SK-N-SH (cell line): Measurements from ENCODE around the gene ATG4C. TPM values are rescaled to one million over a fixed set of nuclear protein-coding genes. Genes with fewer than 3 reads are reported as not detected.

Source experiments
- CTCF ChIA-PET: fragments of 300-600, 350-600 bp; formaldehyde crosslinking; extraction: SDS; loops from one replicate; lab custom pipeline; 2021; lab: Yijun Ruan, JAX
- POLR2A ChIA-PET: fragments of 350-600 bp; sonication (Branson Sonifier 250); formaldehyde crosslinking; extraction: SDS; loops from one replicate; lab custom pipeline; 2020; ENCODE audit warnings: antibody characterized with exemption, inconsistent platforms; lab: Yijun Ruan, JAX
- DNase-seq: peaks from one replicate; pipeline ENCODE4 v3.0.0; 2012
- H2AFZ ChIP-seq: fragments of 200-600 bp; sonication (generic); 2 replicates; pipeline ENCODE4 v1.8.1; 2016; ENCODE audit warnings: antibody characterized with exemption, mild to moderate bottlenecking, low read depth
- H3F3A ChIP-seq: fragments of 200-600 bp; sonication (generic); replicated peaks from 2 replicates; pipeline ENCODE3; 2016; ENCODE audit warnings: antibody characterized with exemption, mild to moderate bottlenecking; ENCODE audit not compliant: insufficient read depth
- H3K27ac ChIP-seq, 2 experiments: fragments of 200-500 bp in 1 of 2; fragments of 200-600 bp in 1 of 2; sonication (Bioruptor generic) in 1 of 2; sonication (generic), shearing (Covaris generic) in 1 of 2; 2 replicates each; pipeline versions ENCODE4 v1.5.1 to v1.6.1; 2014 to 2016; ENCODE audit warnings: low read depth in 2 of 2, inconsistent platforms in 1 of 2, low read length in 1 of 2, mild to moderate bottlenecking in 1 of 2, mixed read lengths in 1 of 2
- H3K27me3 ChIP-seq: fragments of 200-600 bp; sonication (generic), shearing (Covaris generic); 2 replicates; pipeline ENCODE4 v1.6.1; 2016; ENCODE audit warnings: mixed run types; ENCODE audit not compliant: insufficient read depth
- H3K36me3 ChIP-seq, 2 experiments: fragments of 200-500 bp in 1 of 2; fragments of 200-600 bp in 1 of 2; sonication (Bioruptor generic) in 1 of 2; sonication (generic) in 1 of 2; replicated peaks in 1 of 2; 2 replicates each; pipeline versions ENCODE3 to v1.5.1; 2014 to 2016; ENCODE audit warnings: low read length in 1 of 2, mild to moderate bottlenecking in 1 of 2; ENCODE audit not compliant: insufficient read depth in 2 of 2, control insufficient read depth in 1 of 2
- H3K4me1 ChIP-seq, 2 experiments: fragments of 200-500 bp in 1 of 2; fragments of 200-600 bp in 1 of 2; sonication (Bioruptor generic) in 1 of 2; sonication (generic), shearing (Covaris generic) in 1 of 2; 2 replicates each; pipeline versions ENCODE4 v1.5.1 to v1.6.1; 2014 to 2016; ENCODE audit warnings: low read depth in 1 of 2, low read length in 1 of 2, mixed run types in 1 of 2; ENCODE audit not compliant: insufficient read depth in 2 of 2, control insufficient read depth in 1 of 2
- H3K4me2 ChIP-seq: fragments of 200-600 bp; sonication (generic), shearing (Covaris generic); 2 replicates; pipeline ENCODE4 v1.6.1; 2017; ENCODE audit warnings: mixed run types
- H3K4me3 ChIP-seq, 2 experiments: fragments of 200-500 bp in 1 of 2; fragments of 200-600 bp in 1 of 2; sonication (Bioruptor generic) in 1 of 2; sonication (generic), shearing (Covaris generic) in 1 of 2; 2 replicates each; pipeline versions ENCODE4 v1.5.1 to v1.8.1; 2014 to 2016; ENCODE audit warnings: low read depth in 2 of 2, inconsistent platforms in 1 of 2, low read length in 1 of 2, mild to moderate bottlenecking in 1 of 2, mixed read lengths in 1 of 2, moderate library complexity in 1 of 2
- H3K79me2 ChIP-seq: fragments of 200-600 bp; sonication (generic); 2 replicates; pipeline ENCODE4 v1.8.1; 2017; ENCODE audit warnings: mild to moderate bottlenecking; ENCODE audit not compliant: insufficient read depth
- H3K9ac ChIP-seq: fragments of 200-600 bp; sonication (generic); 2 replicates; pipeline ENCODE4 v1.6.1; 2017; ENCODE audit warnings: mixed run types
- H3K9me2 ChIP-seq: fragments of 200-600 bp; sonication (generic); 2 replicates; pipeline ENCODE4 v1.6.1; 2017; ENCODE audit warnings: mixed run types
- H3K9me3 ChIP-seq: fragments of 200-600 bp; sonication (generic); 2 replicates; pipeline ENCODE4 v1.6.1; 2017; ENCODE audit warnings: mixed run types, mild to moderate bottlenecking, moderate library complexity
- H4K20me1 ChIP-seq: fragments of 200-600 bp; sonication (generic); 2 replicates; pipeline ENCODE4 v1.6.1; 2017; ENCODE audit warnings: mild to moderate bottlenecking, mixed run types; ENCODE audit not compliant: insufficient read depth
- CTCF ChIP-seq: fragments of 200-600 bp; sonication (generic); IDR thresholded peaks from 2 replicates; pipeline ENCODE4 v1.6.1; 2017; ENCODE audit warnings: antibody characterized with exemption, mild to moderate bottlenecking, moderate library complexity
- EZH2phosphoT487 ChIP-seq: fragments of 200-600 bp; sonication (generic); IDR thresholded peaks from 2 replicates; pipeline ENCODE4 v1.6.1; 2017; ENCODE audit warnings: low read depth, mixed run types, mild to moderate bottlenecking, antibody characterized with exemption, moderate library complexity, borderline replicate concordance
- GABPA ChIP-seq: IDR thresholded peaks from 2 replicates; pipeline ENCODE4 v1.4.0; 2012; ENCODE audit warnings: low read depth, mild to moderate bottlenecking
- GATA2 ChIP-seq: sonication (generic); formaldehyde crosslinking; IDR thresholded peaks from 2 replicates; pipeline ENCODE4 v1.5.0; 2020; ENCODE audit warnings: mild to moderate bottlenecking, missing genetic modification reagents
- MXI1 ChIP-seq: IDR thresholded peaks from 2 replicates; pipeline ENCODE4 v1.6.1; 2012; ENCODE audit warnings: mild to moderate bottlenecking, low read depth, low read length, improper control_type of control experiment
- NRF1 ChIP-seq: IDR thresholded peaks from 2 replicates; pipeline ENCODE4 v1.6.1; 2012; ENCODE audit warnings: low read depth, mild to moderate bottlenecking, low read length
- PBX3 ChIP-seq: IDR thresholded peaks from 2 replicates; pipeline ENCODE4; 2012
- POLR2AphosphoS5 ChIP-seq: IDR thresholded peaks from 2 replicates; pipeline ENCODE4 v1.6.1; 2012; ENCODE audit warnings: low read depth, low read length
- RAD21 ChIP-seq: IDR thresholded peaks from 2 replicates; pipeline ENCODE4 v1.6.1; 2012; ENCODE audit warnings: mild to moderate bottlenecking, low read length
- REST ChIP-seq: IDR thresholded peaks from 2 replicates; pipeline ENCODE4 v1.6.1; 2012; ENCODE audit warnings: mild to moderate bottlenecking, low read depth, low read length, moderate library complexity
- RFX5 ChIP-seq: IDR thresholded peaks from 2 replicates; pipeline ENCODE4 v1.6.1; 2012; ENCODE audit warnings: mild to moderate bottlenecking, improper control_type of control experiment, low read length
- RXRA ChIP-seq: IDR thresholded peaks from 2 replicates; pipeline ENCODE4 v1.4.0; 2012; ENCODE audit warnings: low read depth, mild to moderate bottlenecking, borderline replicate concordance
- SIN3A ChIP-seq: IDR thresholded peaks from 2 replicates; pipeline ENCODE4 v1.6.1; 2012; ENCODE audit warnings: low read depth, mild to moderate bottlenecking, low read length, moderate library complexity, borderline replicate concordance
- SMC3 ChIP-seq: IDR thresholded peaks from 2 replicates; pipeline ENCODE4 v1.6.1; 2012; ENCODE audit warnings: low read depth, low read length, improper control_type of control experiment
- TCF12 ChIP-seq: IDR thresholded peaks from 2 replicates; pipeline ENCODE4 v1.4.0; 2012
- ZBTB33 ChIP-seq: IDR thresholded peaks from 2 replicates; pipeline ENCODE4 v1.4.0; 2012; ENCODE audit warnings: low read depth, borderline replicate concordance
- WGBS: methylation state at CpG from one replicate; pipeline ENCODE4 v1.1.6; 2017; ENCODE audit warnings: low lambda C conversion rate; 5-methylcytosine and 5-hydroxymethylcytosine counted together
- polyA plus RNA-seq, 3 experiments: library from polyadenylated mRNA; depleted of rRNA; stranded (reverse); fragments of >200 nt; gene quantifications; 2 replicates each; pipeline ENCODE4 v1.2.3, GENCODE V29; 2012

Gene ATG4C
- polyA plus RNA-seq, 1 of the 3 experiments (the other 2 are of a cell fraction): 3.0 TPM

GRCh38 chr1:62772607-62773295 is 11.2 kb upstream of the ATG4C start (continued):
- TF ChIP-seq CTCF: no peak
- no peak for TF ChIP-seq TCF12
- TF ChIP-seq RFX5: no peak

GRCh38 chr1:62774006-62774405 is 9.9 kb upstream of the ATG4C start:
- H3K4me1 ChIP-seq: no peaks in the 10 kb centered on the region
- H3K79me2 ChIP-seq: no peaks in the 10 kb centered on the region
- 58% methylated on average over 2 of the region's 2 CpGs for WGBS
- no peak overlapping the region for H3K4me3 ChIP-seq
- no peaks in the 10 kb centered on the region for H4K20me1 ChIP-seq
- H3K36me3 ChIP-seq: no peaks in the 10 kb centered on the region
- no peak overlapping the region for H3K9ac ChIP-seq
- no peaks in the 10 kb centered on the region for H3F3A ChIP-seq
- H2AFZ ChIP-seq: no peak overlapping the region
- DNase-seq: no peak
- no peak for TF ChIP-seq PBX3
- H3K9me2 ChIP-seq: no peaks in the 10 kb centered on the region
- no peak overlapping the region for H3K27ac ChIP-seq
- no peak overlapping the region for H3K4me2 ChIP-seq
- ChIA-PET POLR2A (no interaction called here), CTCF (interaction anchor here (1.2 kb wide), 1 partner anchor 20 kb away, joined by 3 read pairs; no protein-coding TSS in a partner anchor)
- H3K27me3 ChIP-seq: no peaks in the 10 kb centered on the region
- no peaks in the 10 kb centered on the region for H3K9me3 ChIP-seq

- no peak overlapping the region for H3K27ac ChIP-seq
- H3K36me3 ChIP-seq: no peaks in the 10 kb centered on the region
- H3K9me2 ChIP-seq: no peaks in the 10 kb centered on the region
- no peaks in the 10 kb centered on the region for H3F3A ChIP-seq
- ChIA-PET POLR2A (no interaction called here), CTCF (no interaction called here)
- no peak overlapping the region for H2AFZ ChIP-seq
- no peaks in the 10 kb centered on the region for H4K20me1 ChIP-seq
- no peak for DNase-seq
- 63% methylated on average over 3 of the region's 3 CpGs for WGBS
- no peak overlapping the region for H3K4me2 ChIP-seq
- H3K79me2 ChIP-seq: no peaks in the 10 kb centered on the region
- H3K9ac ChIP-seq: no peak overlapping the region
- H3K4me3 ChIP-seq: no peak overlapping the region
- H3K27me3 ChIP-seq: no peaks in the 10 kb centered on the region
- no peaks in the 10 kb centered on the region for H3K4me1 ChIP-seq
- no peaks in the 10 kb centered on the region for H3K9me3 ChIP-seq
- TF ChIP-seq SIN3A: no peak
- no peak for TF ChIP-seq RXRA
- no peak for TF ChIP-seq MXI1
- no peak for TF ChIP-seq ZBTB33
- TF ChIP-seq NRF1: no peak
- no peak for TF ChIP-seq REST
- TF ChIP-seq SMC3: no peak
- no peak for TF ChIP-seq EZH2phosphoT487
- no peak for TF ChIP-seq RFX5
- no peak for TF ChIP-seq GATA2 (CRISPR knock-in tag)
- no peak for TF ChIP-seq GABPA
- no peak for TF ChIP-seq POLR2AphosphoS5
- TF ChIP-seq RAD21: no peak
Measured at GRCh38 chr1:62774971-62775595, 8.8 kb upstream of the ATG4C start.
